H9 (cell line): ENCODE measurements around the gene PCDHGA12. TPM values are rescaled to one million over a fixed set of nuclear protein-coding genes. Genes with fewer than 3 reads are reported as not detected.
"Not testable (repeated sequence)": the region's sequence is repeated elsewhere in the genome, so short reads cannot be mapped to it uniquely, and the experiment has no call there.

Experiments used
- DNase-seq: peaks from one replicate; pipeline ENCODE4 v3.0.0-alpha.2; 2017
- H2AFZ ChIP-seq: one replicate; pipeline ENCODE4 v1.6.1; 2013; ENCODE audit warnings: mild to moderate bottlenecking, low read length, control low read depth, moderate library complexity
- H2AK5ac ChIP-seq: 2 replicates; pipeline ENCODE4 v1.6.1; 2013; ENCODE audit warnings: low read length, control low read depth, mixed read lengths; ENCODE audit not compliant: insufficient read length
- H2BK120ac ChIP-seq: one replicate; pipeline ENCODE4 v1.6.1; 2013; ENCODE audit warnings: low read depth, mild to moderate bottlenecking, low read length, control low read depth, inconsistent platforms; ENCODE audit not compliant: poor library complexity, severe bottlenecking
- H2BK12ac ChIP-seq: 2 replicates; pipeline ENCODE4 v1.6.1; 2013; ENCODE audit warnings: low read length, control low read depth, mixed read lengths, low read depth; ENCODE audit not compliant: insufficient read length
- H2BK15ac ChIP-seq: 2 replicates; pipeline ENCODE4 v1.6.1; 2013; ENCODE audit warnings: low read depth, low read length, control low read depth
- H2BK20ac ChIP-seq: one replicate; pipeline ENCODE4 v1.6.1; 2013; ENCODE audit warnings: low read depth, mild to moderate bottlenecking, low read length, control low read depth, inconsistent platforms; ENCODE audit not compliant: poor library complexity, severe bottlenecking
- H2BK5ac ChIP-seq: 2 replicates; pipeline ENCODE4 v1.6.1; 2013; ENCODE audit warnings: low read length, control low read depth, mixed read lengths; ENCODE audit not compliant: insufficient read length
- H3K14ac ChIP-seq: 2 replicates; pipeline ENCODE4 v1.6.1; 2013; ENCODE audit warnings: low read length, control low read depth; ENCODE audit not compliant: insufficient read depth
- H3K18ac ChIP-seq: 2 replicates; pipeline ENCODE4 v1.6.1; 2013; ENCODE audit warnings: low read depth, mild to moderate bottlenecking, mixed read lengths, low read length, control low read depth; ENCODE audit not compliant: insufficient read length
- H3K23ac ChIP-seq: 2 replicates; pipeline ENCODE4 v1.6.1; 2013; ENCODE audit warnings: low read length, control low read depth, mixed read lengths, low read depth; ENCODE audit not compliant: insufficient read length
- H3K23me2 ChIP-seq: 2 replicates; pipeline ENCODE4 v1.6.1; 2013; ENCODE audit warnings: low read depth, mild to moderate bottlenecking, mixed read lengths, low read length, control low read depth; ENCODE audit not compliant: insufficient read length, poor library complexity, severe bottlenecking
- H3K27ac ChIP-seq: 2 replicates; pipeline ENCODE4 v1.5.1; 2013; ENCODE audit warnings: low read length, control low read depth, mixed read lengths, low read depth; ENCODE audit not compliant: insufficient read length
- H3K27me3 ChIP-seq: 2 replicates; pipeline ENCODE4 v1.6.1; 2013; ENCODE audit warnings: low read length, control low read depth, inconsistent platforms; ENCODE audit not compliant: insufficient read depth
- H3K4ac ChIP-seq: 2 replicates; pipeline ENCODE4 v1.6.1; 2013; ENCODE audit warnings: low read depth, mild to moderate bottlenecking, control low read depth, inconsistent platforms, low read length, moderate library complexity
- H3K4me1 ChIP-seq: 2 replicates; pipeline ENCODE4 v1.6.1; 2013; ENCODE audit warnings: low read length, control low read depth, inconsistent platforms; ENCODE audit not compliant: insufficient read depth
- H3K4me2 ChIP-seq: 2 replicates; pipeline ENCODE4 v1.6.1; 2013; ENCODE audit warnings: low read length, control low read depth, mixed read lengths; ENCODE audit not compliant: insufficient read length, insufficient read depth
- H3K56ac ChIP-seq: 2 replicates; pipeline ENCODE4 v1.6.1; 2013; ENCODE audit warnings: low read depth, mild to moderate bottlenecking, mixed read lengths, low read length, control low read depth; ENCODE audit not compliant: insufficient read length
- H3K79me1 ChIP-seq: 2 replicates; pipeline ENCODE4 v1.6.1; 2013; ENCODE audit warnings: low read depth, mild to moderate bottlenecking, moderate library complexity, low read length, control low read depth, inconsistent platforms; ENCODE audit not compliant: insufficient read depth, poor library complexity, severe bottlenecking
- H3K79me2 ChIP-seq: 2 replicates; pipeline ENCODE4 v1.6.1; 2013; ENCODE audit warnings: low read length, control low read depth, inconsistent platforms; ENCODE audit not compliant: insufficient read depth
- H3K9ac ChIP-seq: 2 replicates; pipeline ENCODE4 v1.6.1; 2013; ENCODE audit warnings: low read length, control low read depth, mixed read lengths; ENCODE audit not compliant: insufficient read length; ENCODE audit errors: extremely low read depth
- H3K9me3 ChIP-seq: one replicate; pipeline ENCODE4 v1.6.1; 2013; ENCODE audit warnings: low read depth, low read length, inconsistent platforms; ENCODE audit not compliant: control insufficient read depth
- H3T11ph ChIP-seq: one replicate; pipeline ENCODE4 v1.6.1; 2013; ENCODE audit warnings: mild to moderate bottlenecking, low read length, control low read depth, inconsistent platforms
- H4K20me1 ChIP-seq: one replicate; pipeline ENCODE4 v1.6.1; 2013; ENCODE audit not compliant: control insufficient read depth, insufficient read length, insufficient read depth
- H4K5ac ChIP-seq: 2 replicates; pipeline ENCODE4 v1.6.1; 2013; ENCODE audit warnings: low read depth, mild to moderate bottlenecking, mixed read lengths, low read length, control low read depth; ENCODE audit not compliant: insufficient read length
- H4K8ac ChIP-seq: replicated peaks from 2 replicates; pipeline ENCODE4 v1.6.1; 2013; ENCODE audit warnings: low read length, control low read depth, mixed read lengths, low read depth; ENCODE audit not compliant: insufficient read length
- H4K91ac ChIP-seq: 2 replicates; pipeline ENCODE4 v1.6.1; 2013; ENCODE audit warnings: low read depth, mild to moderate bottlenecking, moderate library complexity, mixed read lengths, low read length, control low read depth; ENCODE audit not compliant: insufficient read length
- H3K27ac Mint-ChIP-seq, 3 experiments: 2 replicates in 2 of 3; 3 replicates in 1 of 3; pipeline ENCODE4 v1.8.0; 2020 to 2021; ENCODE audit warnings: mixed read lengths in 3 of 3, mild to moderate bottlenecking in 1 of 3, moderate library complexity in 1 of 3
- H3K27me3 Mint-ChIP-seq: 2 replicates; pipeline ENCODE4 v1.8.0; 2021; ENCODE audit warnings: low read depth, mild to moderate bottlenecking, moderate library complexity, mixed read lengths
- H3K36me3 Mint-ChIP-seq, 3 experiments: 2 replicates in 2 of 3; 3 replicates in 1 of 3; pipeline ENCODE4 v1.8.0; 2020 to 2021; ENCODE audit warnings: low read depth in 3 of 3, mixed read lengths in 3 of 3; ENCODE audit not compliant: insufficient read depth in 1 of 3
- H3K4me1 Mint-ChIP-seq, 2 experiments: 2 replicates each; pipeline ENCODE4 v1.8.0; 2020; ENCODE audit warnings: mixed read lengths in 2 of 2
- H3K4me3 Mint-ChIP-seq, 2 experiments: 2 replicates in 1 of 2; 3 replicates in 1 of 2; pipeline ENCODE4 v1.8.0; 2020 to 2021; ENCODE audit warnings: mild to moderate bottlenecking in 2 of 2, mixed read lengths in 2 of 2, moderate library complexity in 1 of 2
- H3K9me3 Mint-ChIP-seq, 2 experiments: 2 replicates in 1 of 2; 3 replicates in 1 of 2; pipeline ENCODE4 v1.8.0; 2020; ENCODE audit warnings: mild to moderate bottlenecking in 2 of 2, mixed read lengths in 2 of 2, moderate library complexity in 1 of 2
- CTCF ChIP-seq: fragments of 200-600 bp; sonication (generic); conservative IDR thresholded peaks from 3 replicates; pipeline ENCODE4 v1.8.0; 2021; ENCODE audit warnings: antibody characterized with exemption, mild to moderate bottlenecking
- WGBS: extraction: QIAGEN DNeasy Blood & Tissue Kit; methylation state at CpG from one replicate; pipeline ENCODE4 v1.1.7; 2013; ENCODE audit warnings: missing lambda C conversion rate, low lambda C conversion rate, mixed read lengths; ENCODE audit not compliant: insufficient read length; ENCODE audit errors: extremely low coverage; 5-methylcytosine and 5-hydroxymethylcytosine counted together
- total RNA-seq: library from RNA; stranded (reverse); gene quantifications from 2 replicates; pipeline ENCODE4 v1.2.1, GENCODE V29; 2021

PCDHGA12 gene
- total RNA-seq, 1 experiment from 2014 or later = 1.3 TPM

- not testable (repeated sequence) for H3K4me1 ChIP-seq, H2BK12ac ChIP-seq, H3K79me1 ChIP-seq, H2BK15ac ChIP-seq, H3T11ph ChIP-seq, H3K27me3 ChIP-seq, H2BK5ac ChIP-seq, H3K23me2 ChIP-seq, H4K5ac ChIP-seq, H4K91ac ChIP-seq, H3K27ac ChIP-seq, H3K23ac ChIP-seq, H2BK20ac ChIP-seq, H3K4ac ChIP-seq, H4K8ac ChIP-seq, H3K79me2 ChIP-seq, H4K20me1 ChIP-seq, H2AK5ac ChIP-seq, H3K14ac ChIP-seq, H3K56ac ChIP-seq, H2AFZ ChIP-seq, H2BK120ac ChIP-seq
- Mint-ChIP-seq H3K27me3 (peaks cover 20% of the 10 kb centered on the region), H3K9me3 (peaks cover 66 to 77% of the 10 kb centered on the region in 2 experiments), H3K4me3 (peak within 1 kb of the TSS; percentile 79 to 86), H3K36me3 (peaks cover 58 to 84% (median 62%) of the 10 kb centered on the region in 3 experiments), H3K27ac (peak within 1 kb of the TSS in 1 of 3 experiments; percentile 55; a peak in 1 of 7 replicates), H3K4me1 (peaks cover 9 to 17% of the 10 kb centered on the region in 2 experiments)
- Histone ChIP-seq H3K9ac (peak within 1 kb of the TSS; percentile 58), H3K9me3 (peaks cover 13% of the 10 kb centered on the region), H3K4me2 (peak within 1 kb of the TSS; percentile 84), H3K18ac (peak within 1 kb of the TSS; percentile 60)
- no CpG with 5 or more reads among the region's 47 CpGs for WGBS
- DNase-seq = peak; percentile 85
- TF ChIP-seq CTCF = peak; percentile 87
Measured at GRCh38 chr5:141417494-141418172, 12.7 kb upstream of the PCDHGA12 start, which contains the start of gene PCDHGB7. Gene PCDHGB7, plus strand, starts transcription at chr5:141417677. Its CDS starts 183 bp downstream, at chr5:141417860.
